Natural killer cell treated with Interleukin-12 subunit alpha and Interleukin-12 subunit beta and Interleukin-15 and Interleukin-18, amount 100 ng/mL, for 72 hours (primary cell): Measurements from ENCODE around the gene KCNMA1. TPM values are rescaled to one million over a fixed set of nuclear protein-coding genes. Genes with fewer than 3 reads are reported as not detected.

Source experiments
- ATAC-seq, 2 donors: fragments of 150-1000 bp; cut with Tn5 transposase in 1 of 2; sonication (Bioruptor Pico), chemical (Tn5 transposase) in 1 of 2; 2 replicates each; pipeline ENCODE4 v1.10.0; 2021
- DNase-seq: peaks from one replicate; pipeline ENCODE4 v3.0.0; 2022; ENCODE audit warnings: low spot score
- H3K27ac Mint-ChIP-seq, 2 donors: 1 replicate in 1 of 2; 2 replicates in 1 of 2; pipeline ENCODE4 v1.8.0; 2022; ENCODE audit warnings: mixed read lengths in 2 of 2, mild to moderate bottlenecking in 1 of 2, moderate library complexity in 1 of 2
- H3K27me3 Mint-ChIP-seq, 2 donors: 1 replicate in 1 of 2; 2 replicates in 1 of 2; pipeline ENCODE4 v1.8.0; 2022; ENCODE audit warnings: mixed read lengths in 2 of 2
- H3K36me3 Mint-ChIP-seq: one replicate; pipeline ENCODE4 v1.8.0; 2022; ENCODE audit warnings: mixed read lengths
- H3K4me1 Mint-ChIP-seq, 2 donors: 1 replicate in 1 of 2; 2 replicates in 1 of 2; pipeline ENCODE4 v1.8.0; 2022; ENCODE audit warnings: low read depth in 2 of 2, mixed read lengths in 2 of 2, mild to moderate bottlenecking in 1 of 2
- H3K4me3 Mint-ChIP-seq: one replicate; pipeline ENCODE4 v1.8.0; 2022; ENCODE audit warnings: mixed read lengths
- H3K9me3 Mint-ChIP-seq: 2 replicates; pipeline ENCODE4 v1.8.0; 2022; ENCODE audit warnings: mixed read lengths
- total RNA-seq, 2 donors: library from RNA; stranded (reverse); gene quantifications; one replicate each; pipeline ENCODE4 v1.2.3, GENCODE V29; 2022

The KCNMA1 gene
- total RNA-seq, 2 donors from 2014 or later, result 2.8 TPM; not detected in 1

- peak overlapping the region; percentile 31 for H3K4me3 Mint-ChIP-seq
- ATAC-seq (no peak), DNase-seq (no peak)
- H3K36me3 Mint-ChIP-seq, result no peaks in the 10 kb centered on the region
- peaks cover 0 to 9% of the 10 kb centered on the region in 2 donors for H3K27me3 Mint-ChIP-seq
- H3K27ac Mint-ChIP-seq, result peak overlapping the region in 1 of 2 donors; percentile 65
- H3K4me1 Mint-ChIP-seq, result peaks cover 26 to 39% of the 10 kb centered on the region in 2 donors
- H3K9me3 Mint-ChIP-seq, result no peaks in the 10 kb centered on the region
These were observed 390.3 kb downstream of the KCNMA1 start for GRCh38 chr10:77247031-77247990.

GRCh38 chr10:77245953-77246352 is 391.7 kb downstream of the KCNMA1 start:
- H3K4me1 Mint-ChIP-seq, result peaks cover 18 to 29% of the 10 kb centered on the region in 2 donors
- no peaks in the 10 kb centered on the region for H3K36me3 Mint-ChIP-seq
- peak overlapping the region in 1 of 2 donors; percentile 54 for H3K27ac Mint-ChIP-seq
- DNase-seq (no peak), ATAC-seq (peak; percentile 66 to 70)
- H3K4me3 Mint-ChIP-seq, result peak overlapping the region; percentile 30
- H3K9me3 Mint-ChIP-seq, result no peaks in the 10 kb centered on the region
- peaks cover 0 to 9% of the 10 kb centered on the region in 2 donors for H3K27me3 Mint-ChIP-seq

GRCh38 chr10:77244746-77245145 is 392.9 kb downstream of the KCNMA1 start:
- H3K4me3 Mint-ChIP-seq, result no peak overlapping the region
- H3K9me3 Mint-ChIP-seq, result no peaks in the 10 kb centered on the region
- ATAC-seq (no peak), DNase-seq (no peak)
- H3K27me3 Mint-ChIP-seq, result peaks cover 0 to 9% of the 10 kb centered on the region in 2 donors
- H3K27ac Mint-ChIP-seq, result peak overlapping the region in 1 of 2 donors; percentile 54
- no peaks in the 10 kb centered on the region for H3K36me3 Mint-ChIP-seq
- peaks cover 18 to 29% of the 10 kb centered on the region in 2 donors for H3K4me1 Mint-ChIP-seq

GRCh38 chr10:77244286-77244685 is 393.3 kb downstream of the KCNMA1 start:
- Mint-ChIP-seq H3K27me3 (peaks cover 0 to 9% of the 10 kb centered on the region in 2 donors), H3K27ac (no peak overlapping the region), H3K36me3 (no peaks in the 10 kb centered on the region), H3K9me3 (no peaks in the 10 kb centered on the region), H3K4me3 (no peak overlapping the region), H3K4me1 (peaks cover 18 to 29% of the 10 kb centered on the region in 2 donors)
- no peak for ATAC-seq
- no peak for DNase-seq

- H3K27ac Mint-ChIP-seq, result no peak overlapping the region
- no peaks in the 10 kb centered on the region for H3K9me3 Mint-ChIP-seq
- DNase-seq (no peak), ATAC-seq (no peak)
- H3K4me3 Mint-ChIP-seq, result no peak overlapping the region
- peaks cover 10 to 17% of the 10 kb centered on the region in 2 donors for H3K4me1 Mint-ChIP-seq
- H3K27me3 Mint-ChIP-seq, result peaks cover 0 to 3% of the 10 kb centered on the region in 2 donors
- no peaks in the 10 kb centered on the region for H3K36me3 Mint-ChIP-seq
These were observed 396.3 kb downstream of the KCNMA1 start for GRCh38 chr10:77241350-77241725.

- no peaks in the 10 kb centered on the region for H3K36me3 Mint-ChIP-seq
- peaks cover 9 to 12% of the 10 kb centered on the region in 2 donors for H3K4me1 Mint-ChIP-seq
- H3K27me3 Mint-ChIP-seq, result peaks cover 0 to 3% of the 10 kb centered on the region in 2 donors
- no peak for ATAC-seq
- no peak overlapping the region for H3K4me3 Mint-ChIP-seq
- no peaks in the 10 kb centered on the region for H3K9me3 Mint-ChIP-seq
- DNase-seq, result no peak
- no peak overlapping the region for H3K27ac Mint-ChIP-seq
These were observed 396.8 kb downstream of the KCNMA1 start for GRCh38 chr10:77240706-77241349.

GRCh38 chr10:77240041-77240652 is 397.5 kb downstream of the KCNMA1 start:
- Mint-ChIP-seq H3K9me3 (no peaks in the 10 kb centered on the region), H3K27me3 (peaks cover 0 to 3% of the 10 kb centered on the region in 2 donors), H3K36me3 (no peaks in the 10 kb centered on the region), H3K27ac (no peak overlapping the region), H3K4me3 (no peak overlapping the region), H3K4me1 (peaks cover 6 to 8% of the 10 kb centered on the region in 2 donors)
- ATAC-seq (no peak), DNase-seq (no peak)

- H3K4me3 Mint-ChIP-seq, result no peak overlapping the region
- DNase-seq (no peak), ATAC-seq (no peak)
- no peaks in the 10 kb centered on the region for H3K36me3 Mint-ChIP-seq
- no peaks in the 10 kb centered on the region for H3K9me3 Mint-ChIP-seq
- peaks cover 6 to 13% of the 10 kb centered on the region in 2 donors for H3K27me3 Mint-ChIP-seq
- H3K4me1 Mint-ChIP-seq, result no peaks in the 10 kb centered on the region
- no peak overlapping the region for H3K27ac Mint-ChIP-seq
These were observed 400.5 kb downstream of the KCNMA1 start for GRCh38 chr10:77237120-77237519.

GRCh38 chr10:77236700-77237099 is 400.9 kb downstream of the KCNMA1 start:
- no peak for ATAC-seq
- H3K27me3 Mint-ChIP-seq, result peaks cover 8 to 17% of the 10 kb centered on the region in 2 donors

GRCh38 chr10:77236029-77236428 is 401.6 kb downstream of the KCNMA1 start:
- H3K4me3 Mint-ChIP-seq, result no peak overlapping the region
- peaks cover 12 to 22% of the 10 kb centered on the region in 2 donors for H3K27me3 Mint-ChIP-seq
- H3K27ac Mint-ChIP-seq, result no peak overlapping the region
- no peak for ATAC-seq
- no peaks in the 10 kb centered on the region for H3K9me3 Mint-ChIP-seq
- H3K4me1 Mint-ChIP-seq, result no peaks in the 10 kb centered on the region
- DNase-seq, result no peak
- H3K36me3 Mint-ChIP-seq, result no peaks in the 10 kb centered on the region

More at GRCh38 chr10:77236700-77237099, 400.9 kb downstream of the KCNMA1 start:
- no peak overlapping the region for H3K27ac Mint-ChIP-seq
- DNase-seq, result no peak
- no peaks in the 10 kb centered on the region for H3K4me1 Mint-ChIP-seq
- H3K9me3 Mint-ChIP-seq, result no peaks in the 10 kb centered on the region
- no peaks in the 10 kb centered on the region for H3K36me3 Mint-ChIP-seq
- no peak overlapping the region for H3K4me3 Mint-ChIP-seq

GRCh38 chr10:77234599-77234998 is 403.0 kb downstream of the KCNMA1 start:
- ATAC-seq, result no peak
- Mint-ChIP-seq H3K4me1 (no peaks in the 10 kb centered on the region), H3K27ac (no peak overlapping the region), H3K4me3 (no peak overlapping the region), H3K36me3 (no peaks in the 10 kb centered on the region), H3K9me3 (no peaks in the 10 kb centered on the region), H3K27me3 (peaks cover 12 to 29% of the 10 kb centered on the region in 2 donors)
- no peak for DNase-seq

- Mint-ChIP-seq H3K36me3 (no peaks in the 10 kb centered on the region), H3K4me1 (no peaks in the 10 kb centered on the region)
- no peak for ATAC-seq
These were observed 404.1 kb downstream of the KCNMA1 start for GRCh38 chr10:77233466-77233865.

GRCh38 chr10:77231884-77232610 is 405.6 kb downstream of the KCNMA1 start:
- Mint-ChIP-seq H3K36me3 (no peaks in the 10 kb centered on the region), H3K4me3 (no peak overlapping the region), H3K9me3 (no peaks in the 10 kb centered on the region), H3K27ac (no peak overlapping the region), H3K4me1 (no peaks in the 10 kb centered on the region), H3K27me3 (peaks cover 15 to 29% of the 10 kb centered on the region in 2 donors)
- no peak for DNase-seq
- ATAC-seq, result no peak

More at GRCh38 chr10:77233466-77233865, 404.1 kb downstream of the KCNMA1 start:
- H3K4me3 Mint-ChIP-seq, result no peak overlapping the region
- H3K27me3 Mint-ChIP-seq, result peaks cover 15 to 29% of the 10 kb centered on the region in 2 donors
- no peaks in the 10 kb centered on the region for H3K9me3 Mint-ChIP-seq
- H3K27ac Mint-ChIP-seq, result no peak overlapping the region
- no peak for DNase-seq
